HepG2 (cell line): Measurements from ENCODE around the gene TRMT2A. TPM values are rescaled to one million over a fixed set of nuclear protein-coding genes. Genes with fewer than 3 reads are reported as not detected.

Experiments used
- ATAC-seq: fragments of 200-7000 bp; cut with Tn5 transposase; 3 replicates; pipeline ENCODE4 v1.9.1; 2020; ENCODE audit warnings: mild to moderate bottlenecking, moderate library complexity
- BruUV-seq: library from RNA; stranded (reverse); fragments of 400-500 nt; replicated peaks from 2 replicates; lab custom pipeline; 2021; lab: Mats Ljungman, UMichigan
- CTCF ChIA-PET: fragments of 300-600 bp; formaldehyde crosslinking; extraction: SDS; loops from one replicate; lab custom pipeline; 2021; ENCODE audit warnings: low total read pairs, inconsistent platforms, low intra/inter-chr PET ratio; lab: Yijun Ruan, JAX
- POLR2A ChIA-PET: fragments of 350-600 bp; sonication (Branson Sonifier 250); formaldehyde crosslinking; loops from one replicate; lab custom pipeline; 2020; ENCODE audit warnings: antibody characterized with exemption, inconsistent platforms; lab: Yijun Ruan, JAX
- DNase-seq: peaks from one replicate; pipeline ENCODE4 v3.0.0-alpha.2; 2015; ENCODE audit warnings: low spot score
- FAIRE-seq: peaks from 3 replicates; lab custom pipeline; 2011; peaks lifted over from hg19 to GRCh38; lab: Jason Lieb, UNC
- H2AFZ ChIP-seq: one replicate; pipeline ENCODE4 v1.6.1; 2011; ENCODE audit warnings: low read length, inconsistent platforms
- H3K27ac ChIP-seq: fragments of 300-600 bp; 3 replicates; pipeline ENCODE4 v1.8.0; 2011; ENCODE audit warnings: mixed run types, mild to moderate bottlenecking, mixed read lengths, low read length, inconsistent platforms; ENCODE audit not compliant: insufficient read depth; ENCODE audit errors: extremely low read length
- H3K27me3 ChIP-seq, 2 experiments: fragments of 200-600 bp in 1 of 2; 2 replicates in 1 of 2; 3 replicates in 1 of 2; pipeline versions ENCODE4 v1.6.0 to v1.8.0; 2011; ENCODE audit warnings: low read length in 2 of 2, mild to moderate bottlenecking in 2 of 2, moderate library complexity in 2 of 2, inconsistent platforms in 1 of 2; ENCODE audit not compliant: insufficient read depth in 2 of 2, control insufficient read depth in 1 of 2
- H3K36me3 ChIP-seq, 2 experiments: fragments of 200-600 bp in 1 of 2; replicated peaks in 1 of 2; 2 replicates in 1 of 2; 3 replicates in 1 of 2; pipeline versions ENCODE4 v1.5.1 to v1.8.0; 2011; ENCODE audit warnings: low read length in 2 of 2, inconsistent platforms in 1 of 2; ENCODE audit not compliant: insufficient read depth in 2 of 2, control insufficient read depth in 1 of 2
- H3K4me1 ChIP-seq: 2 replicates; pipeline ENCODE4 v1.5.1; 2012; ENCODE audit warnings: low read length, inconsistent platforms; ENCODE audit not compliant: insufficient read depth
- H3K4me2 ChIP-seq: 2 replicates; pipeline ENCODE4 v1.6.0; 2011; ENCODE audit warnings: low read depth, low read length, inconsistent platforms
- H3K4me3 ChIP-seq, 3 experiments: fragments of 200-600 bp in 1 of 3; sonication (generic), shearing (Covaris generic) in 1 of 3; replicated peaks in 1 of 3; 2 replicates each; pipeline ENCODE4 v1.5.1; 2011 to 2016; ENCODE audit warnings: low read length in 3 of 3, inconsistent platforms in 2 of 3, low read depth in 2 of 3, mild to moderate bottlenecking in 2 of 3, control low read depth in 1 of 3, mixed read lengths in 1 of 3; ENCODE audit not compliant: insufficient read depth in 1 of 3
- H3K79me2 ChIP-seq: one replicate; pipeline ENCODE4 v1.6.1; 2011; ENCODE audit warnings: low read length, inconsistent platforms; ENCODE audit not compliant: insufficient read depth
- H3K9ac ChIP-seq: 2 replicates; pipeline ENCODE4 v1.6.0; 2011; ENCODE audit warnings: mild to moderate bottlenecking, low read depth, low read length, inconsistent platforms; ENCODE audit not compliant: insufficient read depth
- H3K9me3 ChIP-seq: 2 replicates; pipeline ENCODE4 v1.5.1; 2012; ENCODE audit warnings: mild to moderate bottlenecking, low read length
- H4K20me1 ChIP-seq: 2 replicates; pipeline ENCODE4 v1.6.0; 2011; ENCODE audit warnings: inconsistent platforms, mild to moderate bottlenecking, low read length, moderate library complexity; ENCODE audit not compliant: insufficient read depth
- AKAP8 ChIP-seq: sonication (generic); formaldehyde crosslinking; IDR thresholded peaks from 2 replicates; pipeline ENCODE4 v1.5.1; 2020; ENCODE audit warnings: mild to moderate bottlenecking, missing genetic modification reagents
- ATF7-NPFF ChIP-seq: sonication (generic); formaldehyde crosslinking; IDR thresholded peaks from 2 replicates; pipeline ENCODE4 v1.8.1; 2023; ENCODE audit warnings: mild to moderate bottlenecking, low read depth, missing genetic modification reagents, moderate library complexity
- FOXP1 ChIP-seq, 2 experiments: fragments of 450-650 bp in 1 of 2; IDR thresholded peaks; 2 replicates each; pipeline ENCODE4 v1.6.1; 2017 to 2018; ENCODE audit warnings: antibody characterized with exemption in 1 of 2
- HIC2 ChIP-seq: sonication (generic); formaldehyde crosslinking; IDR thresholded peaks from 2 replicates; pipeline ENCODE4 v1.9.0; 2022; ENCODE audit warnings: low read depth, missing genetic modification reagents
- MIXL1 ChIP-seq: IDR thresholded peaks from 2 replicates; pipeline ENCODE4 v1.6.1; 2016
- PHB2 ChIP-seq: fragments of 450-650 bp; IDR thresholded peaks from 2 replicates; pipeline ENCODE4 v1.6.1; 2018; ENCODE audit not compliant: partially characterized antibody
- RFX1 ChIP-seq: fragments of 450-650 bp; IDR thresholded peaks from 2 replicates; pipeline ENCODE4 v1.6.1; 2017
- RXRB ChIP-seq: IDR thresholded peaks from 2 replicates; pipeline ENCODE4 v1.6.1; 2016; ENCODE audit warnings: borderline replicate concordance, missing genetic modification reagents, missing compliant biosample characterization
- ZC3H4 ChIP-seq: sonication (generic); formaldehyde crosslinking; IDR thresholded peaks from 2 replicates; pipeline ENCODE4 v1.4.0; 2020; ENCODE audit warnings: missing genetic modification reagents, borderline replicate concordance
- ZNF235 ChIP-seq: sonication (generic); formaldehyde crosslinking; IDR thresholded peaks from 2 replicates; pipeline ENCODE4 v1.8.1; 2023; ENCODE audit warnings: mild to moderate bottlenecking, missing genetic modification reagents, borderline replicate concordance
- ZNF260 ChIP-seq: sonication (generic); formaldehyde crosslinking; IDR thresholded peaks from 2 replicates; pipeline ENCODE4 v1.4.0; 2020; ENCODE audit warnings: missing genetic modification reagents, low read depth, mild to moderate bottlenecking, borderline replicate concordance
- ZNF276 ChIP-seq: sonication (generic); formaldehyde crosslinking; IDR thresholded peaks from 2 replicates; pipeline ENCODE4 v1.4.0; 2020; ENCODE audit warnings: mild to moderate bottlenecking, low read depth, missing genetic modification reagents
- ZNF501 ChIP-seq: sonication (generic); formaldehyde crosslinking; IDR thresholded peaks from 2 replicates; pipeline ENCODE4 v1.5.1; 2020; ENCODE audit warnings: mild to moderate bottlenecking, moderate library complexity, missing genetic modification reagents
- ZNF687 ChIP-seq: sonication (generic); formaldehyde crosslinking; IDR thresholded peaks from 2 replicates; pipeline ENCODE4 v1.5.1; 2020; ENCODE audit warnings: mild to moderate bottlenecking, missing genetic modification reagents, moderate library complexity
- ZNF724P ChIP-seq: sonication (generic); formaldehyde crosslinking; IDR thresholded peaks from 2 replicates; pipeline ENCODE4 v1.8.0; 2022; ENCODE audit warnings: missing genetic modification reagents, borderline replicate concordance
- WGBS: methylation state at CpG from one replicate; pipeline ENCODE4 v1.1.6; 2017; ENCODE audit warnings: low lambda C conversion rate; 5-methylcytosine and 5-hydroxymethylcytosine counted together
- in situ Hi-C: cut with HindIII; loops from 2 replicates; pipeline ENCODE4 v1.10.0; 2017; ENCODE audit warnings: low pct_unique_long_range_greater_than_20kb; ENCODE audit not compliant: extremely low pct_ligation_motif_present
- intact Hi-C: fragments of 100-400 bp; cut with micrococcal nuclease; formaldehyde crosslinking; loops from one replicate; pipeline ENCODE4 v1.10.0; 2022; ENCODE audit not compliant: unreplicated experiment
- polyA plus RNA-seq, 8 experiments: library from polyadenylated mRNA; depleted of rRNA in 3 of 8; stranded (reverse) in 7 of 8; unstranded in 1 of 8; fragments of >200 nt; fragmentation: Illumina TruSeq in 4 of 8; extraction: Trizol in 4 of 8; gene quantifications; 2 replicates each; pipeline versions ENCODE4 v1.2.1 to v1.2.3, GENCODE V29; 2011 to 2016; ENCODE audit warnings: low read depth in 4 of 8, missing spikeins in 1 of 8, mixed read lengths in 1 of 8; ENCODE audit not compliant: insufficient read depth in 1 of 8
- total RNA-seq, 5 experiments: library from RNA; depleted of rRNA; stranded (reverse); fragments of >200 nt; fragmentation: Illumina TruSeq; extraction: Trizol; gene quantifications; 2 replicates each; pipeline ENCODE4 v1.2.3, GENCODE V29; 2016; ENCODE audit warnings: low read depth in 1 of 5

TRMT2A gene
- total and polyA plus RNA-seq, 2 of the 13 experiments (the other 11 are each of a cell fraction or from before 2014, with no cell fraction given): 24.0 to 30.3 TPM

GRCh38 chr22:20159076-20159475, 42.0 kb upstream of the TRMT2A start (continued):
- no peak for TF ChIP-seq AKAP8 (CRISPR knock-in tag)
- TF ChIP-seq ZNF276 (CRISPR knock-in tag): no peak
- TF ChIP-seq ZNF687 (CRISPR knock-in tag): no peak

DNA sequence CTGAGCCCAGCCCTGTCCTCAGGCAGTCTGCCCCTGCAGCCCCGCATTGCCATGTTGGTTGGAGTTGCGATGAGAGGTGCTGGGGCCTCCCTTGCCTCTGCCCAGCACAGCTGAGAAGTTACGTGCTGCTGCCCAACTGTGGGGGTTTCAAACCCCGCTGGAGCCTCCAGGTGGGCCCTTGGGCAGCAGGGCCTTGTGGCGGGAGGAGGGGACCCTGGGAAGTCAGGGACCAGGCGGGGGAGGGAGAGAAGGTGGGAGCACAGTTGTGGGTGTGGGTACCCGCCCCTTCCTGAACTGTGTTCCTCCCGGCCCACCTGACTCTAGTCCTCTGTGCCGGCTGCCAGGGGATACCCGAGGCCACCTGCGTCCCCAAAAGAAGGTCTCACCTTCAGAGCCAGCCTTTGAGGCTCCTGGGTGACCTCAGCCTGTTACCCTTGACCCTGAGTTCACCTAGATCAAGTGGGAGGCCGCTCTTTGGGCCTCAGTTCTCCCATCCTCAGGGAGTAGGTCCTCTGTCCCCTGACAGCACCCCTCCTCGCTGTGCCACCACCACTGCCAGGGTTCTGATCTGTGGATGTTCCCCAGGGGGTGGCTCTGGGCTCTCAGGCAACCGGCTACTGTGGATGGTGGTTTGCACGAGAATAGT, 41.5 kb upstream of the TRMT2A start:
- no TSS peak for BruUV-seq

More for the DNA sequence above, 41.5 kb upstream of the TRMT2A start:
- Histone ChIP-seq H3K79me2 (no peaks in the 10 kb centered on the region), H3K4me3 (no peak overlapping the region), H3K4me1 (no peaks in the 10 kb centered on the region), H3K36me3 (no peaks in the 10 kb centered on the region), H3K9ac (no peak overlapping the region), H3K27me3 (peaks cover 11 to 43% of the 10 kb centered on the region in 2 experiments; a peak in 4 of 5 replicates), H3K27ac (no peak overlapping the region), H3K9me3 (no peaks in the 10 kb centered on the region), H2AFZ (no peak overlapping the region), H4K20me1 (no peaks in the 10 kb centered on the region), H3K4me2 (no peak overlapping the region)
- no peak for DNase-seq
- intact Hi-C loops (no loop called here), in situ Hi-C loops (loop anchor here (5.0 to 25.0 kb wide), 3 partner anchors 76 to 1196 kb away; no protein-coding TSS in a partner anchor)
- ATAC-seq: no peak
- FAIRE-seq: no peak
- ChIA-PET CTCF (interaction anchor here (0.7 to 4.1 kb wide), 2 partner anchors 80 to 127 kb away, joined by 3 to 28 read pairs; no protein-coding TSS in a partner anchor), POLR2A (no interaction called here)
- WGBS: 0% methylated on average over 4 of the region's 15 CpGs
- TF ChIP-seq ATF7-NPFF (no peak), RFX1 (no peak), MIXL1 (no peak), ZNF235 (CRISPR knock-in tag) (no peak), RXRB (no peak), ZNF260 (CRISPR knock-in tag) (no peak), HIC2 (CRISPR knock-in tag) (no peak), PHB2 (no peak), FOXP1 (IDR thresholded peaks at IDR 0.05) (no peak), FOXP1 (CRISPR knock-in tag; IDR thresholded peaks at IDR 0.05) (no peak), ZNF724P (CRISPR knock-in tag) (no peak), ZNF501 (CRISPR knock-in tag) (no peak), ZC3H4 (CRISPR knock-in tag) (no peak)
